ENCODE results near the gene KLK12. TPM values are rescaled to one million over a fixed set of nuclear protein-coding genes. Genes with fewer than 3 reads are reported as not detected.

The KLK12 gene
- not detected for total RNA-seq

DNA sequence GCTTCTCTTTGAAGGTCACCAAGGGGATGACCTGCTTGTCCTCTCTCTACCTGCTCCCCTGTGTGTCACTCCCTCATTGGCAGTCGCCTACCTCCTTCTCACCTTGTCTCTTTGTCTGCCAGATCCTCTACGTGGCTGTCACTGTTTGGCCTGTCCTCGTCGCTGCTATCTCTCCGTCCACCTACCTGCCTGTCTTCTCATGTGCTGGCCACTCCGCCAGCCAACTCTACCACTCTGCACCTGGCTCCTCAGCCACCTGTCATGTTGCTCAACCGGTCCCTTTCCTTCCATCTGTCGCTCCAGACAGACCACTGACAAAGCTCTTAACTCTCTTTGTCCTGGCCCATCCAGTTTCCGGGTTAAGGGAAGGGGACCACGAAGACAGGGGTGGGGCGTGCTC lies at the start of gene KLK12:
Gene KLK12 (minus strand): TSS at position 299 of the 400 bp plus-strand sequence. CDS start 381 bp downstream, outside the sequence.

GRCh38 chr19:51082611-51083010 lies 47.8 kb upstream of the KLK12 start, which contains the start of gene KLK14:
KLK14 (minus strand) TSS chr19:51082887; CDS start chr19:51082614, 273 bp downstream.

GRCh38 chr19:51064534-51065220 lies 29.9 kb upstream of the KLK12 start, which contains the start of gene KLK13:
KLK13 (minus strand) TSS chr19:51065092; CDS start chr19:51065067, 25 bp downstream.

DNA sequence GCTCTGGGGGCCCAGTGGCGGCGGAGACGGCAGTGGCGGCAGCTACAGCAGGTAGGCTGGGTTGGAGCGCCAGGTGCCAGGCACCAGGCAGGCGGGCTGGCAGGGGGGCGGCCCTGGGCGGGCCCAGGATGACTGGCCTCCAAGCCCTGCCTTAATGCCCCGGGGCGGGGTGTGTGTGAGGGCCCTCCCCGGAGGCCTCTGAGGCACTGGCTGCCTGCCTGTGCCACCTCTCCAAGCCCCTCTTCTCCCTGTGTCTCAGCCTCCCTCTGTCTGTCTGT lies 8.3 kb downstream of the KLK12 start, which contains the start of gene KLK11:
Gene KLK11 (minus strand): TSS at position 63 of the 278 bp plus-strand sequence. CDS start 985 bp downstream, outside the sequence.

GRCh38 chr19:51019544-51019925 lies 15.3 kb downstream of the KLK12 start, which contains the start of gene KLK10:
KLK10 (minus strand) TSS chr19:51019709; CDS start chr19:51019130, 579 bp downstream.

GRCh38 chr19:51001515-51001914 lies 33.3 kb downstream of the KLK12 start, which contains the start of gene KLK8:
KLK8 (minus strand) TSS chr19:51001604; CDS start chr19:51001167, 437 bp downstream.

GRCh38 chr19:50983625-50984292 lies 51.0 kb downstream of the KLK12 start, which contains the start of gene KLK7:
KLK7 (minus strand) TSS chr19:50983917; CDS start chr19:50982399, 1,518 bp downstream.

Other genes starting within 250 kb of the KLK12 start
- gene ACP4, start 244.6 kb downstream of the KLK12 start, total RNA-seq, result not detected
- gene KLK1, start 211.2 kb downstream of the KLK12 start, total RNA-seq, result 0.35 TPM
- not detected for gene KLK15, start 201.4 kb downstream of the KLK12 start, total RNA-seq
- gene KLK3, start 180.1 kb downstream of the KLK12 start, total RNA-seq, result not detected
- gene KLK2, start 161.6 kb downstream of the KLK12 start, total RNA-seq, result not detected
- gene KLK4, start 123.6 kb downstream of the KLK12 start, total RNA-seq, result not detected
- 0.93 TPM for gene KLK5, start 82.0 kb downstream of the KLK12 start, total RNA-seq
- gene KLK6, start 65.4 kb downstream of the KLK12 start, total RNA-seq, result 6.7 TPM
- 2.9 TPM for gene KLK7, start 51.1 kb downstream of the KLK12 start, total RNA-seq
- 3.3 TPM for gene KLK8, start 33.4 kb downstream of the KLK12 start, total RNA-seq
- 0.76 TPM for gene KLK10, start 15.3 kb downstream of the KLK12 start, total RNA-seq
- not detected for gene KLK11, start 8.4 kb downstream of the KLK12 start, total RNA-seq
- gene KLK13, start 30.1 kb upstream of the KLK12 start, total RNA-seq, result 0.35 TPM
- 0.18 TPM for gene KLK14, start 47.9 kb upstream of the KLK12 start, total RNA-seq
- 6.5 TPM for gene CTU1, start 73.4 kb upstream of the KLK12 start, total RNA-seq
- 2.6 TPM for gene SIGLEC9, start 89.9 kb upstream of the KLK12 start, total RNA-seq
- gene SIGLEC7, start 107.3 kb upstream of the KLK12 start, total RNA-seq, result 1.5 TPM
- 3.9 TPM for gene CD33, start 190.1 kb upstream of the KLK12 start, total RNA-seq
- not detected for gene SIGLECL1, start 216.1 kb upstream of the KLK12 start, total RNA-seq

Data from metanephros (tissue), 1 donor.